HG03103 (cell line): ENCODE measurements around the gene TIMM23.
"Not testable (repeated sequence)": the region's sequence is repeated elsewhere in the genome, so short reads cannot be mapped to it uniquely, and the experiment has no call there.

Source experiments
- ATAC-seq: cut with Tn5 transposase; IDR thresholded peaks from one replicate; pipeline ENCODE4 v1.9.1; 2021; ENCODE audit warnings: low read depth; ENCODE audit not compliant: unreplicated experiment

The TIMM23 gene

DNA sequence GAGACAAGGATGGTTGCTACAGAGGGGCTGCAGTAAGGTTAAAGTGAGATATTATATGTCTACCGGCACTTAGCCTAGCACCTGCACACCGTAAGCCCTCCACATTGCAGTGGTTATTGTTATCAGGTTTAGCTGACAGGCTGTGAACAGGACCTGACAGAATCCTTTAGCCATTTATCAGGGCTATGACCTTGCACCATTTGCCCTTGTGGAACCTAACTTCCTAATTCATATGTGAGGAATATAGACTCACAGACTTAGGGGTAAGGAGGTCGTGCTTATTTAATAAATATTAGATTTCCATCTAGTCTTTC lies 48.0 kb downstream of the TIMM23 start:
- no peak for ATAC-seq

- peak; percentile 91 for ATAC-seq
Measured at GRCh38 chr10:46022978-46023702, 50.9 kb downstream of the TIMM23 start.

DNA sequence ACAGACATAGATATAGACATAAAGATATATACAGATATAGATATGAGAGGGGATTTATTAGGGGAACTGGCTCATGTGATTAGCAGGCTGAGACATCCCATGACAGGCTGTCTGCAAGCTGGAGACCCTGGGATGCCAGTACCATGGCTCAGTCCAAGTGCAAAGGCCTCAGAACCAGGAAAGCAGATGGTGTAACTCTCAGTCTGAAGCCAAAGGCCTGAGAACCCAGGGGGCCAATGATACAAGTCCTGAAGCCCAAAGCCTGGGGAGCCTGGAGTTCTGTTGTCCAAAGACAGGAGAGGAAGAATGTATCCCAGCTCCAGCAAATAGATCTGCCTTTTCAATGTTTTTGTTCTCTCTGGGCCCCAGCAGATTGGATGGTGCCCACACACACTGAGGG lies 52.7 kb downstream of the TIMM23 start:
- ATAC-seq = no peak

DNA sequence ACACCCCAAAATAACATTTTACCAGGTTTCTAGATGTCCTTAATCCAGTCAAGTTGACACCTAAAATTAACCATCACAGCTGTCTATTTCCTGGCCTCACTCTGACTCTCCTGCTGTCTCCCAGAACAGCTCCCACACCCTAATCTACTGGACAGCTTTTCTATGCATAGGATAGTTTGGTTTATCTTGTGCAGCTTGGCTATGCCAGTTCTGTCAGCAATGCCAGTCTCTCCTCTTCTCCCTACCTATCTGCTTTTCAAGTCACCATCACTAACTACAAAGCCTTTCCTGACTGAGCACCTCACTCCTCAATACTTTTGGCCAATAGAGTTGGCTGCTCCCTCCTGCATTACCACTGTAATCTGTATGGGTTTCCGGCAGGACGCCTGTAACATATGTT lies 53.1 kb downstream of the TIMM23 start:
- no peak for ATAC-seq

GRCh38 chr10:46026106-46026505 lies 53.8 kb downstream of the TIMM23 start:
- ATAC-seq = no peak

DNA sequence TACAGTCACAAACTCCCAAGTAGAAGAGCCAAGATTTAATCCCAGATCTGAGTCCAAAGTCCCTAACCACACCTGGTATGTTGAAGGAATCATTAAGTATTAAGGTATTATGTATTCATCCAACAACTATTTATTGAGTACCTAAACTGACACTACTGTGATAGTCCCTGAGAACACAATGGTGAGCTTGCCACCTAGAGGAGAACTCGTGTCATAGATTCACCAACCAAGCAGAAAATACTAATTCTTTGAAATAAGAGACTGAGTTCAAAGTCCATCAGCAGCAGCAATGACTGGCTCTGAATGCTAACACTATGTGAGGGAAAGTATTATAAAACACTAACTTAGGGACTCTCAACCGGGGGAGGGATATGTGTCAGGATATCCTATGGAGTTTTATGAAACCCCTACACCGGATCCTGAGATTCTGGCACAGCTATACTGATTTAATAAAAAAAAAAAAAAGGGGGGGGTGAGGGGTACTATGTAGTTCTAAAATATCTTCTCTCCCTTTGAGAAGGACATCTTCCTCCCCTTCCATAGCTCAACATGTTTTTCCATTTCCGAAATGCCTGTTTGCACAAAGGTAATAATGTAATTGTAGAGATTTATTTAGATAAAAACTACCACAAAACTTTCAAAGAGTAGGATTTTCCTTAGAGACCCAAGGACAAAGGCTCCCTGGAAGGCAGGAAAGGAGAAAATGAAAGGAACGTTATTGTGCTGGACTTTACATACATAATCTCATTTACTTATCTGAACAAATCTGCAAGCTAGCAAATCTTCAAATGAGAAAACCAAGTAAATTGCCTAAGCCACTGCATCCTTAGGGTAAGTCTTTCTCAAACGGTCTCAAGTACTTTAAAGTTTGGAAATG lies 56.5 kb downstream of the TIMM23 start:
- peak; percentile 35 for ATAC-seq

GRCh38 chr10:46029461-46030030 lies 57.3 kb downstream of the TIMM23 start:
- no peak for ATAC-seq

- ATAC-seq = peak; percentile 96
Measured at GRCh38 chr10:46030091-46030937, 58.0 kb downstream of the TIMM23 start, which contains the start of gene NCOA4. NCOA4 (minus strand) TSS chr10:46030623; CDS start chr10:46016680, 13,943 bp downstream.

- ATAC-seq = no peak
Measured at GRCh38 chr10:46031648-46032532, 59.6 kb downstream of the TIMM23 start.

- ATAC-seq = no peak
Measured at GRCh38 chr10:46033602-46034011, 61.3 kb downstream of the TIMM23 start.

DNA sequence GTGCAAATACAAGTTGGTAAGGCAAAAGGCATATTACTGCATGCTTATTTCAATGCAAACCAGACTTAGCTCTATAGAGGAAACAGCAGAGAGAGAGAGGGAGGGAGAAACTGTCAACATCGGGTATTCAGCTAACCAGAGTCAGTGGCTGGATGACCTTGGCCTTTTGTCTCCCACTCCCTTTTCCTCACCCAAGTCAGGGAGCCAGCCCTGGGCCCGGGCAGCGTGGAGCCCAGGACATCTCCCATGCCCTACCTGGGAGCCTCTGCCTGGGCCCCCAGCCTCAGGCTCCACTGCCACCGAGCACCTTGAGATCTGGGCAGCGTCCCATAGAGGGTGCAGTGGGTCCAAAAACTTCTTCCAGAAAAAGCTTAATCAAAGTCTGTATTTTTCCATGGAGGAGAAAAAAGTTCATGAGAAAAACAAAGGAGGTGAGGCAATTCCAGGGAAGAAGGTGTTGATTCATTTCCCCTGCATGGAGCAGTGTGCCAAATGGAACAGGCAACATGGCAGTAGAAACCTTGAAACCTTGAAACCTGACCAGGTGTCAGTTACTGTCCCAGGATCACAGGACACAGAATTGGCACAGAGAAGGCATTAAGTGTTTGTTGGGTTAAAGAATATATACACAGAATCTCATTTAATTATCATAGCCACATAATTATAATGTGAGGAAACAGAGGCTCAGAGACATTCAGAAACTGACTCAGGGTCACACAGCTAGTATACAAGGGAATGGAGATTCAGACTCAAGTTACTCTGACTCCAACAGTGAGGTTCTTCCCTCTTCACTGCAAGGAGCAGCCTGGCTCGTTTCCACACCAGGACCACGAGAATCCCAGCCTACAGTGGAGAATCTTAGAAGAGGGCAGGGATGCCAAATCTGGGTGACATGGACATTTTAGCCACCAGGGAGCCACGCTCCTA lies 63.9 kb downstream of the TIMM23 start:
- no peak for ATAC-seq

GRCh38 chr10:46037107-46037825 lies 65.0 kb downstream of the TIMM23 start:
- ATAC-seq = no peak

- ATAC-seq = no peak
Measured at GRCh38 chr10:46040004-46040403, 67.7 kb downstream of the TIMM23 start.

DNA sequence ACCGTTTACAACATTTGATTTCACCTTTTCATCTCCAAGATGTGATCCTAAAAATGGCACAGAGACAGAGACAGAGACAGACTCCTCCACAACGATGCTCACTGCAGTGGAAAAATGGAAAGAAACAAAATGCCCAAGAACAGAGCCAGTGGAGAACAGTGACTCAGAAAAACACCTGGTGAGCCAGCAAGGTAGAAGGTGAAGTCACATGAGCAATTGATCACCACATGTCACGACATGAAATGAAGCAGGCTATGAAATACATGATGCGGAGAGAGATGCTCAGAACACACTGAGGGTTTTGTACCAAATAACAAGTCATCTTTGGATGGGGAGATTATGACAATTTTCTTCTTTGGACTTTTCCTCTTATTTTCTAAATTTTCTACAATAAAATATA lies 70.2 kb downstream of the TIMM23 start:
- no peak for ATAC-seq

DNA sequence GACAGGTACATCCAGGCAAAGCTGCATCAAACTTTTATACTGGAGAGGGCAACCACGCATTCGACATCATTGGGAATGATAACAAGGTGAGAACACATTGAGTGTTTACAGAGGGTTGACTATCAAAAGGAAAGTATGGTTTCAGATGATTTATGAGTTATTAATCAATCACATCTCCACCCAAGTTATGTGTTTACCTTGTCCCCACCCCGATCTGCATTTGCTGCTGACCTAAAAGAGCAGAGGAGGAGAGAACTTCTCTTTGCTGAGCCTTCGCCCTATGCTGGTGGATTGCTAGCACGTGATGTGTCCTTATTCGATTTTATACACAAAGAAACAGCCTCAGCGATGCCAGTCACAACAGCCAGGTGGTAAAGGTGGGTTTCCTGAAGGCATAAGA lies 74.0 kb downstream of the TIMM23 start, which contains the start of gene MSMB:
TSS of gene MSMB (minus strand) at position 9 of the 400 bp plus-strand sequence. CDS start 32 bp downstream, outside the sequence.
- no peak for ATAC-seq

GRCh38 chr10:46048152-46048551 lies 75.9 kb downstream of the TIMM23 start:
- no peak for ATAC-seq

GRCh38 chr10:46049497-46049831 lies 77.2 kb downstream of the TIMM23 start:
- not testable (repeated sequence) for ATAC-seq
